ENCODE measurements around the gene CHST11.
"Not testable (repeated sequence)": the region's sequence is repeated elsewhere in the genome, so short reads cannot be mapped to it uniquely, and the experiment has no call there.

Gene CHST11

GRCh38 chr12:104767261-104767660 lies 310.5 kb downstream of the CHST11 start:
- no peak for DNase-seq (ENCODE audit: low spot score)

GRCh38 chr12:104768033-104768432 lies 311.3 kb downstream of the CHST11 start:
- no peak for DNase-seq (ENCODE audit: low spot score)

GRCh38 chr12:104769144-104769561 lies 312.4 kb downstream of the CHST11 start:
- peak; percentile 45 for DNase-seq (ENCODE audit: low spot score)

- no peak for DNase-seq (ENCODE audit: low spot score)
Measured at GRCh38 chr12:104772336-104772735, 315.6 kb downstream of the CHST11 start.

GRCh38 chr12:104775731-104776231 lies 319.0 kb downstream of the CHST11 start:
- no peak for DNase-seq (ENCODE audit: low spot score)

GRCh38 chr12:104779134-104779533 lies 322.4 kb downstream of the CHST11 start:
- no peak for DNase-seq (ENCODE audit: low spot score)

- DNase-seq (ENCODE audit: low spot score), result no peak
Measured at GRCh38 chr12:104782296-104782695, 325.5 kb downstream of the CHST11 start.

- DNase-seq (ENCODE audit: low spot score), result no peak
Measured at GRCh38 chr12:104784592-104784991, 327.8 kb downstream of the CHST11 start.

- no peak for DNase-seq (ENCODE audit: low spot score)
Measured at GRCh38 chr12:104785886-104786285, 329.1 kb downstream of the CHST11 start.

GRCh38 chr12:104786352-104786751 lies 329.6 kb downstream of the CHST11 start:
- no peak for DNase-seq (ENCODE audit: low spot score)

- DNase-seq (ENCODE audit: low spot score), result peak; percentile 15
Measured at GRCh38 chr12:104788840-104789271, 332.1 kb downstream of the CHST11 start.

- no peak for DNase-seq (ENCODE audit: low spot score)
Measured at GRCh38 chr12:104790296-104791125, 333.8 kb downstream of the CHST11 start.

GRCh38 chr12:104792570-104792969 lies 335.8 kb downstream of the CHST11 start:
- peak; percentile 43 for DNase-seq (ENCODE audit: low spot score)

- DNase-seq (ENCODE audit: low spot score), result peak; percentile 17
Measured at GRCh38 chr12:104793285-104793684, 336.5 kb downstream of the CHST11 start.

- no peak for DNase-seq (ENCODE audit: low spot score)
Measured at GRCh38 chr12:104793968-104794367, 337.2 kb downstream of the CHST11 start.

GRCh38 chr12:104796475-104796862 lies 339.7 kb downstream of the CHST11 start:
- no peak for DNase-seq (ENCODE audit: low spot score)

- no peak for DNase-seq (ENCODE audit: low spot score)
Measured at GRCh38 chr12:104799458-104799857, 342.7 kb downstream of the CHST11 start.

GRCh38 chr12:104801005-104801404 lies 344.3 kb downstream of the CHST11 start:
- DNase-seq (ENCODE audit: low spot score), result no peak

- DNase-seq (ENCODE audit: low spot score), result no peak
Measured at GRCh38 chr12:104801427-104801826, 344.7 kb downstream of the CHST11 start.

- DNase-seq (ENCODE audit: low spot score), result peak; percentile 29
Measured at GRCh38 chr12:104802208-104802607, 345.5 kb downstream of the CHST11 start.

GRCh38 chr12:104805186-104805585 lies 348.4 kb downstream of the CHST11 start:
- no peak for DNase-seq (ENCODE audit: low spot score)

- not testable (repeated sequence) for DNase-seq (ENCODE audit: low spot score)
Measured at GRCh38 chr12:104806194-104806593, 349.4 kb downstream of the CHST11 start.

GRCh38 chr12:104809251-104809650 lies 352.5 kb downstream of the CHST11 start:
- DNase-seq (ENCODE audit: low spot score), result no peak
